GM23248 (cell line): ENCODE measurements around the gene ZNF497.

Experiments
- EZH2 ChIP-seq: fragments of 200-600 bp; sonication (generic); IDR thresholded peaks from 2 replicates; pipeline ENCODE4 v1.6.1; 2018; ENCODE audit warnings: antibody characterized with exemption, mild to moderate bottlenecking; ENCODE audit not compliant: insufficient read depth, poor library complexity, severe bottlenecking
- EZH2phosphoT487 ChIP-seq: fragments of 200-600 bp; sonication (generic); IDR thresholded peaks from 2 replicates; pipeline ENCODE4 v1.6.1; 2018; ENCODE audit warnings: antibody characterized with exemption, moderate library complexity, mild to moderate bottlenecking, low read depth; ENCODE audit not compliant: insufficient read depth

DNA sequence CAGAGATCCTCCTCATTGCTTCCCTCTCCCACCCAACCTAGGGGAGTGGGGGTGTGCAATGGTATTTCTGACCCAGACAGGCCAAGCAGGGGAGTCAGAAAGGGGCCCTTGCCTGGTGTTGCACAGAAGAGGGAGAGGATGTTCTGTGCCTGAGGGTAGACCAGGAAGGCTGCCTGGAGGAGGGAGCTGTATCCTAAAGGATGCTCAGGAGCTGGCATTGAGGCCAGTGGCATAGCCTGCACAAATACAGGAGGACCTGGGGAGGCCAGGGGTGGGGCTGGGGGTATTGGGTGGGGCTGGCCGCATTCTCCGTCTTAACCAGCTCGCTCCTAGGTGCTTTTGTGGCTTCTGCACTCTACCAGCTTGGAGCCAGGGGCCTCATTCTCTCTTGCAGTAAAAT, 37.4 kb upstream of the ZNF497 start:
- TF ChIP-seq EZH2 (no peak), EZH2phosphoT487 (no peak)
